HG03135 (cell line): ENCODE measurements around the gene MUSK.
"Not testable (repeated sequence)": the region's sequence is repeated elsewhere in the genome, so short reads cannot be mapped to it uniquely, and the experiment has no call there.

ENCODE experiments used
- ATAC-seq: cut with Tn5 transposase; IDR thresholded peaks from one replicate; pipeline ENCODE4 v1.9.1; 2021; ENCODE audit warnings: mild to moderate bottlenecking, moderate library complexity; ENCODE audit not compliant: unreplicated experiment

Gene MUSK

GRCh38 chr9:110691002-110691549 lies 22.5 kb downstream of the MUSK start:
- ATAC-seq = no peak

- not testable (repeated sequence) for ATAC-seq
Observed at GRCh38 chr9:110695846-110696245, 27.3 kb downstream of the MUSK start.

- no peak for ATAC-seq
Observed at GRCh38 chr9:110700953-110701352, 32.4 kb downstream of the MUSK start.

- ATAC-seq = no peak
Observed at GRCh38 chr9:110703669-110704068, 35.1 kb downstream of the MUSK start.

DNA sequence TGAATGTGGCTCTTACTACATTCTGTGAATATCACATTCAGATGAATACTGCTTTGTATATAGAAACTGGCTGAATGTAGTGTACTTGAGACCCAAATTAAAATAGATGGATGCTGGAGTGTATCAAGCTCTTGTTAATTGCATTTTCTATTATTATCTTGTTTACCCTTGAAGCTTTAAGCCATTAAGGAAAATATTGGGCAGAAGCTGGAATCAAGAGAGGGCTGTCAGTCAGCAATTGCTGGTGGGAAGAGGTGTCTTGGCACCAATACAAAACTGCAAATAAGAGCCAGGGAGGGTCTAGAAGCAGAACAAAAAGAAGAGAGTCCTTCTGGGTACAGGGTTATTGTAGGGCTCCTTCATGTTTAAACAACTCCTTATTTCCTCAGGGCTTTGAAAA lies 38.8 kb downstream of the MUSK start:
- no peak for ATAC-seq

GRCh38 chr9:110710420-110710819 lies 41.8 kb downstream of the MUSK start:
- no peak for ATAC-seq

GRCh38 chr9:110712955-110713354 lies 44.4 kb downstream of the MUSK start:
- ATAC-seq = no peak

- ATAC-seq = no peak
Observed at GRCh38 chr9:110714314-110714713, 45.7 kb downstream of the MUSK start.

- ATAC-seq = no peak
Observed at GRCh38 chr9:110728058-110728457, 59.5 kb downstream of the MUSK start.

DNA sequence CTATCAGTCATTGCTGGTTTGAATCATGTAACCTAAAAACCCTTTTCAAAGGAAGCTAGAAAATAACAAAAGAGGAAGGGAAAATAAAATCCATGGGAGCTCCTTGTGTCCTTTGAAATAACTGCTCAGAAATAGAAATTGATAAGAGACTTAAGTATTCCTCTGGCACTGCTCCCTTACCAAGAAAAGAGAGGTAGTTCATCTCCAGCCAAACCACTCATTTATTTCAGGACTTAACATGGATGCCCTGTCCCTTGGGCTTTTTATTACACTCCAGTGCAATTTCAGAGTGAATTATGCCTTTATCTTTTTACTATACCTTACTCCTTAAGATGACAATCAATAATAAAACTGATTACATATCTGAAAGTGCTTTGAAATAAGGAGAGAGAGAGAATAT lies 61.0 kb downstream of the MUSK start:
- ATAC-seq = no peak

GRCh38 chr9:110731437-110732028 lies 62.9 kb downstream of the MUSK start:
- ATAC-seq = no peak

- no peak for ATAC-seq
Observed at GRCh38 chr9:110738982-110739381, 70.4 kb downstream of the MUSK start.

GRCh38 chr9:110742741-110743371 lies 74.3 kb downstream of the MUSK start:
- ATAC-seq = no peak

DNA sequence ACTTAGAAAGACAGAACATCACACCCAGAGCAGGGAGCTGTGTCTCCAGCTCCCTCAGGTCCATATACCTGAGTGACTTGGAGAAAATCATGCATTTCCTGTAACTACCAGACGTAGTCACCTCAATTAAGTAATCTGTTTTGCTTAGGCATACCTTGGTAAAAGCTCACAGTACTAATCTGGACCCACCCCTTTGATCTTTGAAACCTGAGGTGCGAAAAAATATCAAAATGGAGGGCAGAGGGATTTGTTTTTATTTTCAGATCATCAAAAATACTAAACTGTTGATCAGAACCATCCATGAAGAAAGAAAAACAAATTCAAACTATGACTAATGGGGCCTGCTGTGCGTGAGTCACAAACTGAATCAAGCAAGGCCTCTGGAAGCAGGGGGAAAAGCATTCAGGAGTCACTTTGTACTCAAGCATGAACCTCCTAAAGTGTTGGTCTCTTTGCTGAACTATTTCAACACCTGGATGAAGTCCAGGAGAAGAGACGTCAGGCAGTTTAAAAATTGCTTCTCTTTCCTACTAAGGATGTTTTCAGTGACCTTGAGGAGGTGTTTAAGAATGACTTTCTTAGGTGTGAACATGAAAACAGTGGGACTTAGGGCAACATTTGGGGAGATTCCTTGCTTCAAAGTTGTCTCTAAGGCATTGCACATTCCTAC lies 76.3 kb downstream of the MUSK start:
- ATAC-seq = no peak

DNA sequence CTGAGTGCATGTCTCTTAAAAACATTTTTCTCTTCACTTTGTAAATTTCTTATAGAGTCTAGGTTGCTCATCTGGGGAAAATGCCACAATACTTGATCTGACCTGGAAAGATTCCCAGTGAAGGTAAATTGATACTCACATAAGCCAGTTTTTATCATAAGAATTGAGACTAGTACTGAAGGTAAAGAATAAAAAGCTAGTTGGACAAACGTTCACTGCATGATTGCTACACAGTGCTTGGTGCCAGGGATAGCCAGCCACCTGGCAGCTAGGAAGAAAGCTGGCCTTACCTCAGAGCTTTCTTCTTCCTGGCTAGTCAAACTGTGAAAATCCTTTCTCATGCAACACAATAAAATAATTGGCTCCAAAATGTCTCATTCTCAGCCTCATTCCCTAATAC lies 77.1 kb downstream of the MUSK start:
- no peak for ATAC-seq

DNA sequence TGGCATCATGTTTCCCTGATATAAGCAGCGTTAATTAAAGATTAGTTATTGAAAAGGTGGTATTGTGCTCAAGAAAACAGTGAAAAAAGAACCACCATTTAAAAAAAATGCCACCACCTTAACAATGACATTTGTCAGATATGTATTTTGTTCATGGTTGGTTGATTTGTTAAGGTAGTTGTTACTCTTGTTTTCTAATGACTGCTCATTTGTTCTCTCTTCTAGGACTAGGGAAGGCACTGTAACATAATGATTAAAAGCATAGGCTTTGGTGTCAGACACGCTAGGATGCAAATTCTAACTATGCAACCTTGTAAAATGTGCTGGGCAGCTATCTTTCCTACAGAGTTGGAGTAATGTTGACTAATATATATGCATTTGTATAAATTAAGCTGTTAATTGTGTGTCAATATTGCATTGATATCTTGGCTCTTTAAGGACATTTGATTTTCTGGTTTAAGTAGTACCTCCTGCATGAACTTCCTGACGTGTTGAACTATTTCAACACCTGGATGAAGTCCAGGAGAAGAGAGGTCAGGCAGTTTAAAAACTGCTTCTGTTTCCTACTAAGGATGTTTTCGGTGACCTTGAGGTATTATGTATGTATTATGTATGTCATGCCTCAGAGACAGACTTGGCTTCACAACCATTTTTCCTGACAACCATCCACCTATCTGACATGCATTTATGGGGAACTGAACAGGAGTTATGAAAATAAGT lies 77.8 kb downstream of the MUSK start:
- no peak for ATAC-seq

DNA sequence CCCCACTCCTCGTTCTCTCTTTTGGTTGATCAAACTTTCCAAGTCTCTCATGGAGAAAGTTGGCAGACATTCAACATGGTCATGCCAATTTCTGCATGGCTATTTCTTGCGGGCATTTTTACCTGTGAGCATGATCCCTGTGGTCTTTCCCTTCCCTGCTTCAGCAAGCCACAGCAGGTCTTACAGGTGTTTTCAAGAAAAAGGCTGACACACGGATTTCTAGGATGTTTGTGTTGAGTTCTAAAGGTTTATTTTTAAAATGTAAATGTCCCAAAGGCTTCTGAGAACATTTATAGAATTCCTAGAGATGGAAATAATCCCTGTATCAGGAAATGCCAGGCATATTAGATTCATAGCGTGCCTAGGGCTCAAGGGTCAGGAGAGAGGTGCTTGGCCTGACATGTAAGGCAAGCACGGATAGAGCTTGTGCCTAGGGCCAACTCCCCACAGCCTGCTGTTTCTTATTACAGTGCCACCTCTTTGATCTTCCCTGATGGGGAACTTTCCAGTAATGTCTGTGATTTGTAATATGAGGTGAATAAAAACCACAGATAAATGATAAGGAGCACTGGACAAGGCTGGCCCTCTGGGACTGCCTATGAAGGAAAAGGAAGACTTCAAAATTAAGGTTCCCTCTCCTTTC lies 79.8 kb downstream of the MUSK start:
- no peak for ATAC-seq

- ATAC-seq = no peak
Observed at GRCh38 chr9:110750272-110750671, 81.7 kb downstream of the MUSK start.

- ATAC-seq = no peak
Observed at GRCh38 chr9:110751971-110752370, 83.4 kb downstream of the MUSK start.

GRCh38 chr9:110752766-110753165 lies 84.2 kb downstream of the MUSK start:
- ATAC-seq = no peak

GRCh38 chr9:110753731-110754231 lies 85.2 kb downstream of the MUSK start:
- no peak for ATAC-seq
